H1 (cell line): ENCODE measurements around the gene GJB4. TPM values are rescaled to one million over a fixed set of nuclear protein-coding genes. Genes with fewer than 3 reads are reported as not detected.

Experiments used
- SP1 ChIP-seq: IDR thresholded peaks from 2 replicates; pipeline ENCODE4 v1.6.1; 2011; ENCODE audit warnings: low read depth, low read length
- TEAD4 ChIP-seq: IDR thresholded peaks from 2 replicates; pipeline ENCODE4 v1.6.1; 2012; ENCODE audit warnings: low read depth, low read length, inconsistent platforms, mixed read lengths
- polyA plus RNA-seq, 7 experiments: library from polyadenylated mRNA; depleted of rRNA in 3 of 7; stranded (reverse) in 5 of 7; unstranded in 2 of 7; fragments of >200 nt in 5 of 7; fragments of 200-250 nt in 2 of 7; gene quantifications; 1 replicate in 5 of 7; 2 replicates in 1 of 7; 4 replicates in 1 of 7; pipeline versions ENCODE4 v1.2.1 to v1.2.3, GENCODE V29; 2011 to 2013; ENCODE audit warnings: missing spikeins in 2 of 7, mixed read lengths in 2 of 7
- total RNA-seq: library from RNA; stranded (reverse); fragmentation: NEBNext Ultra II Directional; extraction: Animal tissue kit (Norgen Biotek cat#: 25700); gene quantifications from 2 replicates; pipeline ENCODE4 v1.2.1, GENCODE V29; 2021
- TF ChIP-seq, protein P1 (sequence below): fragments of 300-600 bp; sonication (generic); IDR thresholded peaks from 2 replicates; pipeline ENCODE4 v1.7.1; 2012; ENCODE audit warnings: low read length, moderate library complexity, mild to moderate bottlenecking, inconsistent platforms; ENCODE audit not compliant: insufficient replicate concordance

The GJB4 gene
- total and polyA plus RNA-seq, 2 of the 8 experiments (the other 6 are each of a cell fraction or from before 2014, with no cell fraction given), result 0.20 to 0.41 TPM

DNA sequence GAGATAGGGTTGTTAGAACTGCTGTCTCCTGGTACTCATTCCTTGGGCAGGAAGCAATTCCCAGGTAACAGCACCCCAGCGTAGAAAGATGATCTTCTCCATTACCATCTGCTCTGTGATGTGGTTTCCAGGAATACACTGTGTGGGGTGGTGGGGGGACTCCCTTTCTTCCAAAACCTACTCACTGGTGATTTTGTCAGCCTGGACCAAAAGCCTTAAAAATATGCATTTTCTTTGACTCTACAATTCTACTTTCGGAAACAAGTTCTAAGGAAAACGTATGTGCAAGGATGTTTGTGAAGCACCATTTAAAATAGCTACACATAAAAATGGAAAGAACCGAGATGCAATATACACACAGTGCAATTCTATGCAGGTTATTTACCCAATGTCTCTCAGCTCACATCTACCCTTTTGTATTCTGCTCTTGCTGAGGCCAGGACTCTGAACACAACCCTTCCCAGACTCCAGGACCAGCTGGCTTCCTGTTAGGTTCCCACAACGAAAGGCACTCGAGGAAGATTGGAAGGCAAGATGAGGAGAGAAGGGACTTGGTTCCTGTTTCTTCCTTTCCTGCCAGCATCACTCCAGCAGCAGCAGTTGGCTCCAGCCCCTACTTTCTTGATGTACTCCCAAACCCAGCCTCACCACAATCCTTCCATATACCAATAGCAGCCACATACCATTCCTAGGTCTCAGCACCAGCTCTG lies 37.7 kb upstream of the GJB4 start (continued):
- TF ChIP-seq, protein P1, sequence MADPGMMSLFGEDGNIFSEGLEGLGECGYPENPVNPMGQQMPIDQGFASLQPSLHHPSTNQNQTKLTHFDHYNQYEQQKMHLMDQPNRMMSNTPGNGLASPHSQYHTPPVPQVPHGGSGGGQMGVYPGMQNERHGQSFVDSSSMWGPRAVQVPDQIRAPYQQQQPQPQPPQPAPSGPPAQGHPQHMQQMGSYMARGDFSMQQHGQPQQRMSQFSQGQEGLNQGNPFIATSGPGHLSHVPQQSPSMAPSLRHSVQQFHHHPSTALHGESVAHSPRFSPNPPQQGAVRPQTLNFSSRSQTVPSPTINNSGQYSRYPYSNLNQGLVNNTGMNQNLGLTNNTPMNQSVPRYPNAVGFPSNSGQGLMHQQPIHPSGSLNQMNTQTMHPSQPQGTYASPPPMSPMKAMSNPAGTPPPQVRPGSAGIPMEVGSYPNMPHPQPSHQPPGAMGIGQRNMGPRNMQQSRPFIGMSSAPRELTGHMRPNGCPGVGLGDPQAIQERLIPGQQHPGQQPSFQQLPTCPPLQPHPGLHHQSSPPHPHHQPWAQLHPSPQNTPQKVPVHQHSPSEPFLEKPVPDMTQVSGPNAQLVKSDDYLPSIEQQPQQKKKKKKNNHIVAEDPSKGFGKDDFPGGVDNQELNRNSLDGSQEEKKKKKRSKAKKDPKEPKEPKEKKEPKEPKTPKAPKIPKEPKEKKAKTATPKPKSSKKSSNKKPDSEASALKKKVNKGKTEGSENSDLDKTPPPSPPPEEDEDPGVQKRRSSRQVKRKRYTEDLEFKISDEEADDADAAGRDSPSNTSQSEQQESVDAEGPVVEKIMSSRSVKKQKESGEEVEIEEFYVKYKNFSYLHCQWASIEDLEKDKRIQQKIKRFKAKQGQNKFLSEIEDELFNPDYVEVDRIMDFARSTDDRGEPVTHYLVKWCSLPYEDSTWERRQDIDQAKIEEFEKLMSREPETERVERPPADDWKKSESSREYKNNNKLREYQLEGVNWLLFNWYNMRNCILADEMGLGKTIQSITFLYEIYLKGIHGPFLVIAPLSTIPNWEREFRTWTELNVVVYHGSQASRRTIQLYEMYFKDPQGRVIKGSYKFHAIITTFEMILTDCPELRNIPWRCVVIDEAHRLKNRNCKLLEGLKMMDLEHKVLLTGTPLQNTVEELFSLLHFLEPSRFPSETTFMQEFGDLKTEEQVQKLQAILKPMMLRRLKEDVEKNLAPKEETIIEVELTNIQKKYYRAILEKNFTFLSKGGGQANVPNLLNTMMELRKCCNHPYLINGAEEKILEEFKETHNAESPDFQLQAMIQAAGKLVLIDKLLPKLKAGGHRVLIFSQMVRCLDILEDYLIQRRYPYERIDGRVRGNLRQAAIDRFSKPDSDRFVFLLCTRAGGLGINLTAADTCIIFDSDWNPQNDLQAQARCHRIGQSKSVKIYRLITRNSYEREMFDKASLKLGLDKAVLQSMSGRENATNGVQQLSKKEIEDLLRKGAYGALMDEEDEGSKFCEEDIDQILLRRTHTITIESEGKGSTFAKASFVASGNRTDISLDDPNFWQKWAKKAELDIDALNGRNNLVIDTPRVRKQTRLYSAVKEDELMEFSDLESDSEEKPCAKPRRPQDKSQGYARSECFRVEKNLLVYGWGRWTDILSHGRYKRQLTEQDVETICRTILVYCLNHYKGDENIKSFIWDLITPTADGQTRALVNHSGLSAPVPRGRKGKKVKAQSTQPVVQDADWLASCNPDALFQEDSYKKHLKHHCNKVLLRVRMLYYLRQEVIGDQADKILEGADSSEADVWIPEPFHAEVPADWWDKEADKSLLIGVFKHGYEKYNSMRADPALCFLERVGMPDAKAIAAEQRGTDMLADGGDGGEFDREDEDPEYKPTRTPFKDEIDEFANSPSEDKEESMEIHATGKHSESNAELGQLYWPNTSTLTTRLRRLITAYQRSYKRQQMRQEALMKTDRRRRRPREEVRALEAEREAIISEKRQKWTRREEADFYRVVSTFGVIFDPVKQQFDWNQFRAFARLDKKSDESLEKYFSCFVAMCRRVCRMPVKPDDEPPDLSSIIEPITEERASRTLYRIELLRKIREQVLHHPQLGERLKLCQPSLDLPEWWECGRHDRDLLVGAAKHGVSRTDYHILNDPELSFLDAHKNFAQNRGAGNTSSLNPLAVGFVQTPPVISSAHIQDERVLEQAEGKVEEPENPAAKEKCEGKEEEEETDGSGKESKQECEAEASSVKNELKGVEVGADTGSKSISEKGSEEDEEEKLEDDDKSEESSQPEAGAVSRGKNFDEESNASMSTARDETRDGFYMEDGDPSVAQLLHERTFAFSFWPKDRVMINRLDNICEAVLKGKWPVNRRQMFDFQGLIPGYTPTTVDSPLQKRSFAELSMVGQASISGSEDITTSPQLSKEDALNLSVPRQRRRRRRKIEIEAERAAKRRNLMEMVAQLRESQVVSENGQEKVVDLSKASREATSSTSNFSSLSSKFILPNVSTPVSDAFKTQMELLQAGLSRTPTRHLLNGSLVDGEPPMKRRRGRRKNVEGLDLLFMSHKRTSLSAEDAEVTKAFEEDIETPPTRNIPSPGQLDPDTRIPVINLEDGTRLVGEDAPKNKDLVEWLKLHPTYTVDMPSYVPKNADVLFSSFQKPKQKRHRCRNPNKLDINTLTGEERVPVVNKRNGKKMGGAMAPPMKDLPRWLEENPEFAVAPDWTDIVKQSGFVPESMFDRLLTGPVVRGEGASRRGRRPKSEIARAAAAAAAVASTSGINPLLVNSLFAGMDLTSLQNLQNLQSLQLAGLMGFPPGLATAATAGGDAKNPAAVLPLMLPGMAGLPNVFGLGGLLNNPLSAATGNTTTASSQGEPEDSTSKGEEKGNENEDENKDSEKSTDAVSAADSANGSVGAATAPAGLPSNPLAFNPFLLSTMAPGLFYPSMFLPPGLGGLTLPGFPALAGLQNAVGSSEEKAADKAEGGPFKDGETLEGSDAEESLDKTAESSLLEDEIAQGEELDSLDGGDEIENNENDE, result no peak
- TF ChIP-seq TEAD4 (no peak), SP1 (no peak)
